Renal pelvis (tissue), 3 donors: Measurements from ENCODE around the gene SLC35F5. TPM values are rescaled to one million over a fixed set of nuclear protein-coding genes. Genes with fewer than 3 reads are reported as not detected.

Experiments
- polyA plus RNA-seq, 3 donors: library from polyadenylated mRNA; unstranded; fragments of 120-200 nt; gene quantifications; one replicate each; pipeline ENCODE4 v1.2.1, GENCODE V29; 2013; ENCODE audit not compliant: insufficient read length in 3 of 3

The SLC35F5 gene
- polyA plus RNA-seq, 3 donors = 108 to 143 (median 122) TPM

Other genes with a start within 250 kb of the SLC35F5 start
- 10 to 100 TPM; 34.5 to 75.6 (median 67.0) TPM for gene RABL2A, start 129.4 kb downstream of the SLC35F5 start, polyA plus RNA-seq
- 100 to 1,000 TPM; 163 to 179 (median 168) TPM for gene ACTR3, start 133.4 kb upstream of the SLC35F5 start, polyA plus RNA-seq